ENCODE measurements around the gene UACA.
"Not testable (repeated sequence)": the region's sequence is repeated elsewhere in the genome, so short reads cannot be mapped to it uniquely, and the experiment has no call there.

DNA sequence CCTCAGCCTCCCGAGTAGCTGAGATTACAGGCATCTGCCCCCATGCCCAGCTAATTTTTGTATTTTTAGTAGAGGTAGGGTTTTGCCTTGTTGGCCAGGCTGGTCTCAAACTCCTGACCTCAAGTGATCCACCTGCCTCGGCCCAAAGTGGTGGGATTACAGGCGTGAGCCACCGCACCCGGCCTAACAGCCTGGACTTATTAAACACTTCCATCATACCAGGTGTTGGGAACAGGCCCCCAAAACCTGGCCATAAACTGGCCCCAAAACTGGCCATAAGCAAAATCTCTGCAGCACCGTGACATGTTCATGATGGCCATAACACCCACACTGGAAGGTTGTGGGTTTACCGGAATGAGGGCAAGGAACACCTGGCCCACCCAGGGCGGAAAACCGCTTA, 41.0 kb upstream of the UACA start:
- TF ChIP-seq, protein P1, sequence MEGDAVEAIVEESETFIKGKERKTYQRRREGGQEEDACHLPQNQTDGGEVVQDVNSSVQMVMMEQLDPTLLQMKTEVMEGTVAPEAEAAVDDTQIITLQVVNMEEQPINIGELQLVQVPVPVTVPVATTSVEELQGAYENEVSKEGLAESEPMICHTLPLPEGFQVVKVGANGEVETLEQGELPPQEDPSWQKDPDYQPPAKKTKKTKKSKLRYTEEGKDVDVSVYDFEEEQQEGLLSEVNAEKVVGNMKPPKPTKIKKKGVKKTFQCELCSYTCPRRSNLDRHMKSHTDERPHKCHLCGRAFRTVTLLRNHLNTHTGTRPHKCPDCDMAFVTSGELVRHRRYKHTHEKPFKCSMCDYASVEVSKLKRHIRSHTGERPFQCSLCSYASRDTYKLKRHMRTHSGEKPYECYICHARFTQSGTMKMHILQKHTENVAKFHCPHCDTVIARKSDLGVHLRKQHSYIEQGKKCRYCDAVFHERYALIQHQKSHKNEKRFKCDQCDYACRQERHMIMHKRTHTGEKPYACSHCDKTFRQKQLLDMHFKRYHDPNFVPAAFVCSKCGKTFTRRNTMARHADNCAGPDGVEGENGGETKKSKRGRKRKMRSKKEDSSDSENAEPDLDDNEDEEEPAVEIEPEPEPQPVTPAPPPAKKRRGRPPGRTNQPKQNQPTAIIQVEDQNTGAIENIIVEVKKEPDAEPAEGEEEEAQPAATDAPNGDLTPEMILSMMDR (IDR thresholded peaks at IDR 0.05 in 4 of 5, conservative IDR thresholded peaks at IDR 0.05 in 1 of 5), result not testable (repeated sequence)
- TF ChIP-seq POLR2A (IDR thresholded peaks at IDR 0.05), result not testable (repeated sequence)
